RKO (cell line): ENCODE data around the gene PKP1.
A peak's percentile ranks its signal among the peaks of the same experiment; 100 is the strongest.

Source experiments
- DNase-seq: peaks from one replicate; pipeline ENCODE4 v3.0.0-alpha.2; 2016; ENCODE audit warnings: low spot score

PKP1 gene

GRCh38 chr1:201351617-201352016, 68.3 kb downstream of the PKP1 start:
- no peak for DNase-seq

- no peak for DNase-seq
Observed at GRCh38 chr1:201353186-201353940, 70.1 kb downstream of the PKP1 start.

- DNase-seq = no peak
Observed at GRCh38 chr1:201354151-201354900, 71.0 kb downstream of the PKP1 start.

- no peak for DNase-seq
Observed at GRCh38 chr1:201354901-201355295, 71.6 kb downstream of the PKP1 start.

- no peak for DNase-seq
Observed at GRCh38 chr1:201355471-201355870, 72.2 kb downstream of the PKP1 start.

- no peak for DNase-seq
Observed at GRCh38 chr1:201356236-201356635, 72.9 kb downstream of the PKP1 start.

- DNase-seq = no peak
Observed at GRCh38 chr1:201356701-201357100, 73.4 kb downstream of the PKP1 start.

- no peak for DNase-seq
Observed at GRCh38 chr1:201357211-201357610, 73.9 kb downstream of the PKP1 start.

- DNase-seq = no peak
Observed at GRCh38 chr1:201357636-201358348, 74.5 kb downstream of the PKP1 start.

GRCh38 chr1:201358596-201358995, 75.3 kb downstream of the PKP1 start:
- no peak for DNase-seq

GRCh38 chr1:201359031-201359872, 75.9 kb downstream of the PKP1 start:
- no peak for DNase-seq

- no peak for DNase-seq
Observed at GRCh38 chr1:201359873-201360210, 76.5 kb downstream of the PKP1 start.

- no peak for DNase-seq
Observed at GRCh38 chr1:201360486-201360885, 77.2 kb downstream of the PKP1 start.

GRCh38 chr1:201360901-201361651, 77.8 kb downstream of the PKP1 start:
- no peak for DNase-seq

GRCh38 chr1:201361652-201362504, 78.6 kb downstream of the PKP1 start:
- DNase-seq = peak; percentile 54

- DNase-seq = no peak
Observed at GRCh38 chr1:201362906-201363305, 79.6 kb downstream of the PKP1 start.

- DNase-seq = no peak
Observed at GRCh38 chr1:201363467-201363866, 80.2 kb downstream of the PKP1 start.

- DNase-seq = no peak
Observed at GRCh38 chr1:201364808-201365105, 81.5 kb downstream of the PKP1 start.

GRCh38 chr1:201365251-201365650, 81.9 kb downstream of the PKP1 start:
- DNase-seq = no peak

- no peak for DNase-seq
Observed at GRCh38 chr1:201366696-201367095, 83.4 kb downstream of the PKP1 start.

- DNase-seq = no peak
Observed at GRCh38 chr1:201369209-201369608, 85.9 kb downstream of the PKP1 start.
